GM21576 (cell line): Measurements from ENCODE around the gene FAT1.

Source experiments
- ATAC-seq: cut with Tn5 transposase; IDR thresholded peaks from one replicate; pipeline ENCODE4 v1.9.1; 2021; ENCODE audit warnings: mild to moderate bottlenecking, moderate library complexity; ENCODE audit not compliant: unreplicated experiment

The FAT1 gene

DNA sequence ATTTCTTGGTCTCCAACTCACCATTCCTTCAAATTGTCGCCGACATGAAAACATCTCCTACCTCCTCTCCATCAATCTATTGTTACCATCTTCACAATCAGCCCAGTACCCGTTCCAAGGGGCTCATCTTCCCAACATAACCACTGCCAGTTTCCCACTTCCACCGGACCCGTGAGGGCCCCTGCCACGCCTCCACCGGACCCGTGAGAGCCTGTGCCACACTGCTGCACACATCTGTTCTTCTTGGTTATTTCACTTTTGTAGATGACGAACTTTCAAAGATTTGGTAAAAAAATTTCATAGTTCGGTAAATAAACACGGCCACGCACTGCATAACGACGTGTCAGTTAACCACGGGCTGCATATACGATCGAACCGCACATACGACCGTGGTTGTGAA, 65.0 kb downstream of the FAT1 start:
- ATAC-seq, result no peak

DNA sequence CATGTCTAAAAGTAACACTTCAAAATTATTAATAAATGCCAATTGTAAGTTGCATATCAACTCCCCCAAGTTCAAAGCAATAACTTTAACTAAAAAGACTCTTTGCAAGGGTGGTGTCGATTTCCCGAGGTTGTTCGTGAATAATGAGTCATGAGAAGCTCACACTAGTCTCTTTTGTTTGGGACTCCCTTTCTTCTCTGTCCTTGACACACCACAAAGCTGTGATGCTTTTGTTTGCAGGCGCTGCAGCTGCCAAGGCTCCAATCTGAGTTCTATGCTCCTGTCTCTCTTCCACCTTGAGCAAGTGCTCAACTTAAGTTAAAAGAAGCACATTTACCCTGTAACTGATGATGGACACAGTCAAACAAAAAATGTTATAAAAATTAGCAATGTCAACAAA, 65.9 kb downstream of the FAT1 start:
- no peak for ATAC-seq

GRCh38 chr4:186653969-186654368, 69.7 kb downstream of the FAT1 start:
- ATAC-seq, result no peak

GRCh38 chr4:186651624-186652023, 72.0 kb downstream of the FAT1 start:
- ATAC-seq, result no peak

- no peak for ATAC-seq
Measured at GRCh38 chr4:186651181-186651603, 72.5 kb downstream of the FAT1 start.

- no peak for ATAC-seq
Measured at GRCh38 chr4:186650401-186651180, 73.1 kb downstream of the FAT1 start.

GRCh38 chr4:186647821-186648220, 75.8 kb downstream of the FAT1 start:
- no peak for ATAC-seq

DNA sequence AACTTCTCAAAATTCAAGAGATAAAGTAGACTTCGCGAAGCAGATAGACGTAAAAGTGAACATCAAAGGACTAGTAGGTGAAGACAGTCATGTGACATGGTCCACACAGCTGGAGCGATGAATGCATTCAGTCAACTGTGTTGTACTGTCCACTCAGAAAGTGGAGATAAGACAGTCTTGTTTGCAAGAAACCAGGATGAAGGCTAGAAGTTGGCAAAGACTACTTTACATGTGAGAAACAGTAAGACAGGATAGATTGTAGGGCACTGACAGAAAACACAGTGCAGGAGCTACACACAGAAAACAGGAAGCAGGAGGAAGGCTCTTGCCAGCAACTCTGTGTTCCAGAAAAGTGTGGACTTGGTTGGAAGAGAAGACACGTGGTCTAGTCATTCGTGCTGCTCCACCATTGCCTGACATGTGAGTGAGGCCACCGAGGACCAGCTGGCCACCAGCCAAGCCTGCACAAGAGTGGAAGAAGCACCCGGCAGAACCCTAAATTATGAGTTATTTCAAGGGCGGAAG, 78.9 kb downstream of the FAT1 start:
- no peak for ATAC-seq

GRCh38 chr4:186644311-186644638, 79.4 kb downstream of the FAT1 start:
- ATAC-seq, result no peak

GRCh38 chr4:186643501-186644310, 80.0 kb downstream of the FAT1 start:
- ATAC-seq, result no peak

DNA sequence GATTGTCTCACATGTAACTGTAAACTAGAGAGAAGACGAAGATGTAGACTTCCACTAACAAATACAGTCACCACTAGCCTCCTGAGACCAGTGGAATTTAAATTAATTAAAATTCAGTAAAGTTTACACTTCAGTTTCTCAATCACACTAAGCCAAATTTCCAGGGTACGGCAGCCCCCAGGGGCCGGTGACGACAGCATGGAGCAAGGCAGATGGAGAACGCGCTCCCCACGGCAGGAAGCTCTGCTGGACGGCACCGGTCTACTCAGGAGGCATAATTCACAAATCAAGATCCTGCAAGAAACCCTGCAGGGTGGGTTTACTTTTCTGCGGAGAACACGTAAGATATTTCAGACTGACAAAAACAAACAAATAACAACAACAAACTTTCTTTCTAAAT, 80.7 kb downstream of the FAT1 start:
- no peak for ATAC-seq

DNA sequence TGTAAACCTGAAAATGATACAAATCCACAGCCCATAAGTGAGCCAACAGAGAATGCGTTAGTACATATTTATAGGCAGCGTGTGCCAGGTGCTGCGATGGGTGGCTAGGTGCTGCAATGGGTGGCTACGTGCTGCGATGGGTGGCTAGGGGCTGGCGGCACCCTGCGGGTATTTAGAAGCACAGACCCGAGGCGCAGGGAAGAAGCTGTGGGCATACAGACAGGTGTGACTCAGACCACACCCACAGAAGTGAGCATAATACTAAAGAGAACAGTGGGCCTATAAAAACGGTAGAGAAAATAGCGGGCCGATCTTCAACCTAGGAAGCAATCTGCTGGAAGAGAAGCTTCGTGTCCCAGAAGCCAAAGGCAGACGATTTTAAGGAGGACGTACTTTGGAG, 81.1 kb downstream of the FAT1 start:
- no peak for ATAC-seq

DNA sequence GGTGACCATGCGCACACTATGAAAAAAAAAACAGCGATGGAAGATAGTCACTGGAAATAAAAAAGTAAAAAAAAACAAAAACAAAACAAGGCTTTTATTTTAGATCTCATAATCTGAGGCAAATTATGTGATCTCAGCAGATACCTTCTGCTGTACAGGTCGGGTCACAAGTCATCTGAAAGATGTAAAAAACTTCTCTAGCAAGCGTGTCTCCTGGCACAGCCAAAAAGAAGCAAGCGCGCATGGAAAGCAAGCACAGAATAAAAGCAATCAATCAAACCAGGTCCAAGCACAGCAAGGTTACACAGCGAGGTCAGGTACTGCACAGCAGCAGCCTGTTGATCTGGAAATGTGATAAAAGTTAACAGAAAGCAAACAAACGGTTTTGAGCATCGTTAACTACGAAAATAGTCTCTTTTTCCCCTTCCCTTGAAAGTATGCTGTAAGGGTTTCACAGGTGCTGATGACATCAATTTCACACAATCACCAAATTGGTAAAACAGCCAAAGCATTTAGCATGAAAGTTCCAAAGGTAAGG, 89.0 kb downstream of the FAT1 start:
- ATAC-seq, result no peak

GRCh38 chr4:186633844-186634243, 89.8 kb downstream of the FAT1 start:
- ATAC-seq, result no peak

DNA sequence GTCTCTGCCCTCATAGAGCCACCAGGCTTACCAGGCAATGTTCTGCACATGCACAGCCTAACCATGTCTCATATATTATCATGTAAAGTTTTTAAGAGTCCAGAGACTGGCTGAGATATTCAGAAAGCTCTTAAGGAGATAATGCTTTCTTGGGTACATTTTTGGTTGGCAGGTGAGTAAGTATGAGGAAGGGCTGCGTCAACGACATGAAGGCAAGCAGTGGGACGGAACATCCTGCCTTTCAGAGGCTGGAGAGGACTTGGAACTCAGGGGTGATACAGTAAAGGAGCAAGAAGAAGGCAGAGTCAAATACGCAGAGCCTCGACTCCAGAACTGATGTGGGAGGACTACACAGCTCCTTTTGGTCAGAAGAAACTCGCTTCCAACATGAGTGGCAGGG, 93.5 kb downstream of the FAT1 start:
- ATAC-seq, result no peak

DNA sequence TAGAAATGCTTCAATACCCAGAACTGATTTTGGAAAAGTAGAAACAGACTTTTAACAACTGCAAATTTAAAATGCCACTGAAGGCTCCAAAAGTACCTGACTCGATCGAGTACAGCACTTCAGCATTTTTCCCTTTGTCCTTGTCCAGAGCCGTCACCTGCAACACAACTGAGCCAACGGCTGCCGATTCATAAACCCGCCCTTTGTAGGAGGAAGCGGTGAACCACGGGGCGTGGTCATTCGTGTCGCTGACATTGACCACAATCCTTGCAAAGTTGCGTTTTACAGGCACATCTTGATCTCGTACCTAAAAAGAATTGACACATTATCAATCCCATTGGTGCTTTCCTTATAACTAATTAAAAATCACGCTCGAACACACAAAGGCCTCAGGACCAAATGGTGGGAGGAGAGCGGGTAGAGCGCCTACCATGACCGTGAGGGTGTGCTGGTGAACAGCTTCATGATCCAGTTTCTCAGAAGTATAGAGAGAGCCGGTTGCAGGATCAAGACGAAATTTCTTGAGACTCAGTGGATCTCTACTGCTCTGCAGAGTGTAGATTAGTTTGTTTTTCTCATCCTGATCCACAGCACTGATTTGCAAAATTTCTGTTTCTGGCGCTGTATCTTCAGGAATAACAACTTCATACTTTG, 95.5 kb downstream of the FAT1 start:
- ATAC-seq, result no peak

DNA sequence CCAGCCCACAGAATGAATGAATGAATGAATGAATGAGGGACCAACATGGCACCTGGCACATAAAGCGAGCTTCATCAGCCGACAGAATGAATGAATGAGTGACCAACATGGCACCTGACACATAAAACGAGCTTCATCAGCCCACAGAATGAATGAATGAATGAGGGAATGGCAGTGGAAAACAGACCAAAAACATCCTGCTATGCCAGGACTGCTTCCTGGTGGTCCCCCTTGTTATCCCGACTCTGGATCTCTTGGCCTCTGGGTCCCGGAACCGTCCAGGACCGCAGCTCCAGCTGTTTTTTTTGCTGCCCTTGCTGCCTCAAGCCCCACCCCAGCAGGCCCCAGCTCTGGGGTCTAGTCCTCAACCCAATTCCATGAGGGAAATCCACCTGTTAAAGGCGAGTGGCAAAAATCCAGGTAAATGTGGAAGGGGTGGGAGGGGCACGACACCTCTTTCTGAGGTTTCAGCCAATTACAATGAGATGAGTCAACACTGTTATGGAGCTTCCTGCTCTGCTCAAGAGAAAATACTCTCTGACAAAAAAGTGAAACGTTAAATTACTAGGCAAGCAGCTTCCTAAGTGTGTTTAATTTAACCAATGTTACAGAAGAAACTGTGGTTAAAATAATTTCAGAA, 96.3 kb downstream of the FAT1 start:
- ATAC-seq, result no peak

DNA sequence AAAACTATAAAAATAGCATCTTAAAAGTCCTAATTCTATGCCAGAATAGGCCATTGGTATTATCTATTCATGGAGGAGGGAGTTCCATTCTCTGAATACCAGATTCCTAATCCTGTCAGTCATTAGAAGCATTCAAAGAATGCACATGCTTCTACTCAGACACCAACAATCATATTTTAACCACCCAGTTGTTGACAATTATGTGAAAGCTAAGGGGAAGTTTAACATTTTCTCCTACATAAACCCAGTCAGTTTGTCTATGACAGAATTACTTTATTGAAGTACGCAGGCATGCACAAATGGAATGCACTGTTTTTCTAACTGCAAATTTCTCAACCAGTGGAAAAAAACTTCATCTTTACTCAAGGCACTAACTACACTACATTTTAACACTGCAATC, 98.7 kb downstream of the FAT1 start:
- no peak for ATAC-seq

GRCh38 chr4:186623546-186623945, 100.1 kb downstream of the FAT1 start:
- no peak for ATAC-seq

- no peak for ATAC-seq
Measured at GRCh38 chr4:186622788-186623464, 100.7 kb downstream of the FAT1 start.
